Peyer's patch (tissue), 4 donors: Measurements from ENCODE around the gene AGAP1.

Experiments
- POLR2A ChIP-seq, 2 donors: fragments of 450-650 bp; IDR thresholded peaks; one replicate each; pipeline ENCODE4 v1.5.1; 2017; ENCODE audit warnings: antibody characterized with exemption in 2 of 2, mild to moderate bottlenecking in 2 of 2, moderate library complexity in 2 of 2
- TF ChIP-seq, protein P1 (sequence below), 6 experiments: fragments of 450-650 bp in 4 of 6; fragments of 200-600 bp in 2 of 6; sonication (generic) in 1 of 6; IDR thresholded peaks; one replicate each; pipeline ENCODE4 v1.5.1; 2017 to 2019; ENCODE audit warnings: antibody characterized with exemption in 6 of 6, mild to moderate bottlenecking in 3 of 6, moderate library complexity in 1 of 6

DNA sequence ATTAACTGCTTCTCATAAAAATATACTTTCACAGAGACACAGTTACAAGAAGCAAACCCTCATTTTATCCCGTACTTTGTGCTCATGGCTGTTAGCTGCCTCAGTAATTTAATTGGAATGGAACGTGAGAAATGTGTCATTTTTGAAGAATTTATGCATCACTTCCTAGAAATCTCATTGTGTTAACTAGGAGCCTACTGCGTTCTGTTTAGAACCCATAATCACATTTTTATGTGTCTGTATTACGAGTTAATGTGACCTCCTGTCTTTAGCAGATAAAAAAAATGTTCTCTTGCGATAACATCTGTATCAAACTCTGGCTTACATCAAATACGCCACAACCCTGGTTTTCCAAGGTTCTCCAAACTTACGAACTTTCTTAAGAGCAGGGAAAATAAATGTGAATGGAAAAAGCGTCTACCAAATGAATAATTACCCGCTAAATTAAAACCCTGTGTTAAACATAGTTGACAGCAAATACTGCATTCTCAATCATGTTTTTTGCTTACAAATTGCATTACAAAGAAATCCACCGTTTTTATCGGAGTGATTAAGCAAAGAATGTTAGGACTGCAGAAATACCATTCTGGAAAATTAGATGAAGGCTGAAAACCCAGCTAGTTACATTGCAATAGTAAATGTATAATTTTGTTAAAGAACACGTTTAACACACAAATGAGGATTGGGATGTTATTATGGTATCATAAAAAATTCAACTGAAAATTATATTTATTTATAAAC lies 686.4 kb downstream of the AGAP1 start:
- TF ChIP-seq, protein P1, sequence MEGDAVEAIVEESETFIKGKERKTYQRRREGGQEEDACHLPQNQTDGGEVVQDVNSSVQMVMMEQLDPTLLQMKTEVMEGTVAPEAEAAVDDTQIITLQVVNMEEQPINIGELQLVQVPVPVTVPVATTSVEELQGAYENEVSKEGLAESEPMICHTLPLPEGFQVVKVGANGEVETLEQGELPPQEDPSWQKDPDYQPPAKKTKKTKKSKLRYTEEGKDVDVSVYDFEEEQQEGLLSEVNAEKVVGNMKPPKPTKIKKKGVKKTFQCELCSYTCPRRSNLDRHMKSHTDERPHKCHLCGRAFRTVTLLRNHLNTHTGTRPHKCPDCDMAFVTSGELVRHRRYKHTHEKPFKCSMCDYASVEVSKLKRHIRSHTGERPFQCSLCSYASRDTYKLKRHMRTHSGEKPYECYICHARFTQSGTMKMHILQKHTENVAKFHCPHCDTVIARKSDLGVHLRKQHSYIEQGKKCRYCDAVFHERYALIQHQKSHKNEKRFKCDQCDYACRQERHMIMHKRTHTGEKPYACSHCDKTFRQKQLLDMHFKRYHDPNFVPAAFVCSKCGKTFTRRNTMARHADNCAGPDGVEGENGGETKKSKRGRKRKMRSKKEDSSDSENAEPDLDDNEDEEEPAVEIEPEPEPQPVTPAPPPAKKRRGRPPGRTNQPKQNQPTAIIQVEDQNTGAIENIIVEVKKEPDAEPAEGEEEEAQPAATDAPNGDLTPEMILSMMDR (IDR thresholded peaks at IDR 0.05): no peak
- TF ChIP-seq POLR2A (IDR thresholded peaks at IDR 0.05): no peak
